ENCODE measurements around the gene A1BG.

A1BG gene

GRCh38 chr19:58354478-58355030, 1.3 kb upstream of the A1BG start:
- no peak overlapping the region for H3K4me3 ChIP-seq (ENCODE audit: control insufficient read depth, low read depth, low read length)
- no peak for TF ChIP-seq CTCF (conservative IDR thresholded peaks at IDR 0.05; ENCODE audit: control insufficient read depth, insufficient read depth, low read depth, low read length)
- DNase-seq (ENCODE audit: low read depth), result no peak

- no peak for TF ChIP-seq CTCF (conservative IDR thresholded peaks at IDR 0.05; ENCODE audit: control insufficient read depth, insufficient read depth, low read depth, low read length)
- no peak overlapping the region for H3K4me3 ChIP-seq (ENCODE audit: control insufficient read depth, low read depth, low read length)
- no peak for DNase-seq (ENCODE audit: low read depth)
Measured at GRCh38 chr19:58353717-58354477, 605 bp upstream of the A1BG start.

GRCh38 chr19:58351990-58352755, 1.1 kb downstream of the A1BG start:
- DNase-seq (ENCODE audit: low read depth), result no peak
- TF ChIP-seq CTCF (conservative IDR thresholded peaks at IDR 0.05; ENCODE audit: control insufficient read depth, insufficient read depth, low read depth, low read length), result no peak
- no peak overlapping the region for H3K4me3 ChIP-seq (ENCODE audit: control insufficient read depth, low read depth, low read length)

- no peak for TF ChIP-seq CTCF (conservative IDR thresholded peaks at IDR 0.05; ENCODE audit: control insufficient read depth, insufficient read depth, low read depth, low read length)
- DNase-seq (ENCODE audit: low read depth), result no peak
- no peak overlapping the region for H3K4me3 ChIP-seq (ENCODE audit: control insufficient read depth, low read depth, low read length)
Measured at GRCh38 chr19:58351558-58351878, 1.8 kb downstream of the A1BG start.

GRCh38 chr19:58350871-58351557, 2.3 kb downstream of the A1BG start:
- no peak overlapping the region for H3K4me3 ChIP-seq (ENCODE audit: control insufficient read depth, low read depth, low read length)
- no peak for DNase-seq (ENCODE audit: low read depth)
- no peak for TF ChIP-seq CTCF (conservative IDR thresholded peaks at IDR 0.05; ENCODE audit: control insufficient read depth, insufficient read depth, low read depth, low read length)

GRCh38 chr19:58350001-58350861, 3.1 kb downstream of the A1BG start:
- DNase-seq (ENCODE audit: low read depth), result no peak
- H3K4me3 ChIP-seq (ENCODE audit: control insufficient read depth, low read depth, low read length), result no peak overlapping the region
- no peak for TF ChIP-seq CTCF (conservative IDR thresholded peaks at IDR 0.05; ENCODE audit: control insufficient read depth, insufficient read depth, low read depth, low read length)
